GM20431 (cell line): ENCODE results near the gene DGKE.

Experiments
- in situ Hi-C: fragments of 300-500 bp; cut with MseI, MboI; formaldehyde crosslinking; loops from one replicate; pipeline ENCODE4 v1.15.0; 2020; ENCODE audit warnings: low sequenced_read_pairs; ENCODE audit not compliant: unreplicated experiment

The DGKE gene

GRCh38 chr17:56810891-56811775, 22.8 kb upstream of the DGKE start:
- in situ Hi-C loops = no loop called here

GRCh38 chr17:56812901-56813388, 21.0 kb upstream of the DGKE start:
- in situ Hi-C loops = no loop called here

GRCh38 chr17:56815711-56816110, 18.2 kb upstream of the DGKE start:
- in situ Hi-C loops = no loop called here

- in situ Hi-C loops = no loop called here
These were observed 16.9 kb upstream of the DGKE start for GRCh38 chr17:56817066-56817465.

- in situ Hi-C loops = no loop called here
These were observed 14.9 kb upstream of the DGKE start for GRCh38 chr17:56819030-56819429.

- in situ Hi-C loops = loop anchor here (10.0 kb wide), 1 partner anchor 115 kb away; no protein-coding TSS in a partner anchor
These were observed 14.4 kb upstream of the DGKE start for GRCh38 chr17:56819431-56820145.

- in situ Hi-C loops = loop anchor here (10.0 kb wide), 1 partner anchor 115 kb away; no protein-coding TSS in a partner anchor
These were observed 13.7 kb upstream of the DGKE start for GRCh38 chr17:56820207-56820606.

- in situ Hi-C loops = loop anchor here (10.0 kb wide), 1 partner anchor 113 kb away; no protein-coding TSS in a partner anchor
These were observed 12.0 kb upstream of the DGKE start for GRCh38 chr17:56821847-56822534.

GRCh38 chr17:56822725-56823124, 11.2 kb upstream of the DGKE start:
- in situ Hi-C loops = loop anchor here (10.0 kb wide), 1 partner anchor 112 kb away; no protein-coding TSS in a partner anchor

- in situ Hi-C loops = loop anchor here (10.0 kb wide), 1 partner anchor 111 kb away; no protein-coding TSS in a partner anchor
These were observed 10.1 kb upstream of the DGKE start for GRCh38 chr17:56823848-56824247.

GRCh38 chr17:56824503-56824902, 9.4 kb upstream of the DGKE start:
- in situ Hi-C loops = loop anchor here (10.0 kb wide), 1 partner anchor 110 kb away; no protein-coding TSS in a partner anchor

- in situ Hi-C loops = loop anchor here (10.0 kb wide), 1 partner anchor 108 kb away; no protein-coding TSS in a partner anchor
These were observed 7.1 kb upstream of the DGKE start for GRCh38 chr17:56826611-56827414.

- in situ Hi-C loops = no loop called here
These were observed 3.1 kb upstream of the DGKE start for GRCh38 chr17:56830726-56831368.

- in situ Hi-C loops = no loop called here
These were observed 2.4 kb upstream of the DGKE start for GRCh38 chr17:56831369-56832095.

GRCh38 chr17:56832446-56832845, 1.5 kb upstream of the DGKE start:
- in situ Hi-C loops = no loop called here

GRCh38 chr17:56833057-56833808, 718 bp upstream of the DGKE start:
- in situ Hi-C loops = no loop called here
